IPS DF 6.9 (cell line): Measurements from ENCODE around the gene TICRR.

ENCODE experiments used
- DNase-seq: peaks from one replicate; pipeline ENCODE4 v3.0.0-alpha.2; 2013; ENCODE audit warnings: low read depth, low spot score
- H3K27ac ChIP-seq: one replicate; pipeline ENCODE4 v1.5.1; 2013; ENCODE audit warnings: low read length, control low read depth
- H3K27me3 ChIP-seq: 2 replicates; pipeline ENCODE4 v1.6.1; 2013; ENCODE audit warnings: mild to moderate bottlenecking, low read length; ENCODE audit not compliant: control insufficient read depth, insufficient read depth
- H3K36me3 ChIP-seq: 2 replicates; pipeline ENCODE4 v1.6.1; 2013; ENCODE audit warnings: low read length; ENCODE audit not compliant: control insufficient read depth, insufficient read depth
- H3K4me1 ChIP-seq: 2 replicates; pipeline ENCODE4 v1.6.1; 2013; ENCODE audit warnings: low read length; ENCODE audit not compliant: control insufficient read depth, insufficient read depth
- H3K4me3 ChIP-seq: 2 replicates; pipeline ENCODE4 v1.5.1; 2013; ENCODE audit warnings: mild to moderate bottlenecking, low read length
- H3K9me3 ChIP-seq: 2 replicates; pipeline ENCODE4 v1.6.1; 2013; ENCODE audit warnings: low read length, inconsistent platforms; ENCODE audit not compliant: control insufficient read depth, insufficient read depth
- WGBS: extraction: QIAGEN DNeasy Blood & Tissue Kit; methylation state at CpG from one replicate; pipeline ENCODE4 v1.1.7; 2013; ENCODE audit warnings: mixed read lengths, missing lambda C conversion rate; ENCODE audit not compliant: insufficient read length, insufficient coverage; 5-methylcytosine and 5-hydroxymethylcytosine counted together

Gene TICRR

GRCh38 chr15:89591834-89592233 is 16.6 kb downstream of the TICRR start:
- DNase-seq: no peak
- no peaks in the 10 kb centered on the region for H3K27me3 ChIP-seq
- H3K27ac ChIP-seq: no peak overlapping the region
- no peak overlapping the region for H3K4me3 ChIP-seq
- H3K36me3 ChIP-seq: peaks cover 28% of the 10 kb centered on the region; the same call in 1 of the 2 replicates
- no peaks in the 10 kb centered on the region for H3K4me1 ChIP-seq
- no peaks in the 10 kb centered on the region for H3K9me3 ChIP-seq
- WGBS: no CpG with 5 or more reads among the region's 5 CpGs

- Histone ChIP-seq H3K36me3 (peaks cover 21% of the 10 kb centered on the region; the same call in 1 of the 2 replicates), H3K4me1 (no peaks in the 10 kb centered on the region), H3K4me3 (no peak overlapping the region), H3K27ac (no peak overlapping the region), H3K9me3 (no peaks in the 10 kb centered on the region), H3K27me3 (no peaks in the 10 kb centered on the region)
- no CpG with 5 or more reads among the region's 4 CpGs for WGBS
- no peak for DNase-seq
Observed at GRCh38 chr15:89593018-89593417, 17.7 kb downstream of the TICRR start.

GRCh38 chr15:89599021-89599420 is 23.8 kb downstream of the TICRR start:
- Histone ChIP-seq H3K4me3 (no peak overlapping the region), H3K36me3 (peaks cover 14% of the 10 kb centered on the region; the same call in 1 of the 2 replicates), H3K27me3 (no peaks in the 10 kb centered on the region), H3K4me1 (no peaks in the 10 kb centered on the region), H3K9me3 (no peaks in the 10 kb centered on the region), H3K27ac (no peak overlapping the region)
- DNase-seq: no peak
- WGBS: no CpG with 5 or more reads among the region's 4 CpGs

GRCh38 chr15:89611317-89611716 is 36.0 kb downstream of the TICRR start:
- no CpG with 5 or more reads among the region's 2 CpGs for WGBS
- no peak overlapping the region for H3K27ac ChIP-seq
- H3K4me3 ChIP-seq: no peak overlapping the region
- no peaks in the 10 kb centered on the region for H3K4me1 ChIP-seq
- H3K36me3 ChIP-seq: peaks cover 12% of the 10 kb centered on the region; the same call in 1 of the 2 replicates
- H3K27me3 ChIP-seq: no peaks in the 10 kb centered on the region
- DNase-seq: no peak
- no peaks in the 10 kb centered on the region for H3K9me3 ChIP-seq

GRCh38 chr15:89613031-89613430 is 37.8 kb downstream of the TICRR start:
- Histone ChIP-seq H3K27ac (no peak overlapping the region), H3K4me3 (no peak overlapping the region), H3K4me1 (no peaks in the 10 kb centered on the region), H3K36me3 (peaks cover 17% of the 10 kb centered on the region; the same call in 1 of the 2 replicates), H3K27me3 (no peaks in the 10 kb centered on the region), H3K9me3 (no peaks in the 10 kb centered on the region)
- WGBS: no CpG with 5 or more reads among the region's 2 CpGs
- no peak for DNase-seq

- no peak for DNase-seq
- H3K4me1 ChIP-seq: no peaks in the 10 kb centered on the region
- no peak overlapping the region for H3K27ac ChIP-seq
- WGBS: no CpG with 5 or more reads among the region's 1 CpG
- no peaks in the 10 kb centered on the region for H3K27me3 ChIP-seq
- H3K4me3 ChIP-seq: no peak overlapping the region
- H3K9me3 ChIP-seq: no peaks in the 10 kb centered on the region
- peaks cover 18% of the 10 kb centered on the region; the same call in 1 of the 2 replicates for H3K36me3 ChIP-seq
Observed at GRCh38 chr15:89614164-89614563, 38.9 kb downstream of the TICRR start.

- DNase-seq: no peak
- Histone ChIP-seq H3K4me1 (no peaks in the 10 kb centered on the region), H3K27me3 (no peaks in the 10 kb centered on the region), H3K9me3 (no peaks in the 10 kb centered on the region), H3K4me3 (no peak overlapping the region), H3K27ac (no peak overlapping the region), H3K36me3 (peaks cover 23% of the 10 kb centered on the region; the same call in 1 of the 2 replicates)
- WGBS: no CpG with 5 or more reads among the region's 1 CpG
Observed at GRCh38 chr15:89615135-89615534, 39.9 kb downstream of the TICRR start.

GRCh38 chr15:89616228-89616627 is 41.0 kb downstream of the TICRR start:
- Histone ChIP-seq H3K9me3 (no peaks in the 10 kb centered on the region), H3K4me1 (no peaks in the 10 kb centered on the region), H3K27me3 (no peaks in the 10 kb centered on the region), H3K36me3 (peaks cover 21% of the 10 kb centered on the region; the same call in 1 of the 2 replicates), H3K4me3 (no peak overlapping the region), H3K27ac (no peak overlapping the region)
- DNase-seq: no peak
- no CpG with 5 or more reads among the region's 4 CpGs for WGBS

GRCh38 chr15:89621547-89621946 is 46.3 kb downstream of the TICRR start:
- no peak for DNase-seq
- H3K27me3 ChIP-seq: no peaks in the 10 kb centered on the region
- no peak overlapping the region for H3K27ac ChIP-seq
- H3K4me1 ChIP-seq: no peaks in the 10 kb centered on the region
- H3K36me3 ChIP-seq: peaks cover 42% of the 10 kb centered on the region
- H3K4me3 ChIP-seq: no peak overlapping the region
- no peaks in the 10 kb centered on the region for H3K9me3 ChIP-seq
- WGBS: no CpG with 5 or more reads among the region's 4 CpGs

- no CpG with 5 or more reads among the region's 1 CpG for whole genome bisulfite sequencing
- Histone ChIP-seq H3K4me3 (no peak overlapping the region), H3K36me3 (peaks cover 52% of the 10 kb centered on the region), H3K27me3 (no peaks in the 10 kb centered on the region), H3K4me1 (no peaks in the 10 kb centered on the region), H3K27ac (no peak overlapping the region), H3K9me3 (no peaks in the 10 kb centered on the region)
- DNase-seq: no peak
Observed at GRCh38 chr15:89623165-89623564, 47.9 kb downstream of the TICRR start.

GRCh38 chr15:89625716-89626115 is 50.4 kb downstream of the TICRR start:
- Histone ChIP-seq H3K9me3 (no peaks in the 10 kb centered on the region), H3K36me3 (peaks cover 67% of the 10 kb centered on the region), H3K27ac (no peak overlapping the region), H3K27me3 (no peaks in the 10 kb centered on the region), H3K4me1 (no peaks in the 10 kb centered on the region), H3K4me3 (no peak overlapping the region)
- WGBS: no CpG with 5 or more reads among the region's 9 CpGs
- DNase-seq: no peak
